ENCODE data around the gene DNASE1L3. TPM values are rescaled to one million over a fixed set of nuclear protein-coding genes. Genes with fewer than 3 reads are reported as not detected.

DNASE1L3 gene
- total RNA-seq, 1 experiment from 2014 or later: 0.36 TPM

DNA sequence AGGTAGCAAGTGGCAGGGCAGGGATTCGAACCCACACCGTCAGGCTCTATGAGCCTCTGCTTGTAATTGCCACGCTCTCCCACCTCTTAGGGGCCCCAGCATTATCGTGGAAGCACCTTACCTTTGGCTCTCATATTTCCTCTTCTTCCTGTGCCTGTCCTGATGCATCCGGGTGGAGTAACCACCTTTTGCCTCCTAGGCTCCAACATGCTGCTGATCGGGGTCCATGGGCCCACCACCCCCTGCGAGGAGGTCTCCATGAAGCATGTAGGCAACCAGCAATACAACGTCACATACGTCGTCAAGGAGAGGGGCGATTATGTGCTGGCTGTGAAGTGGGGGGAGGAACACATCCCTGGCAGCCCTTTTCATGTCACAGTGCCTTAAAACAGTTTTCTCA is 40.4 kb downstream of the DNASE1L3 start:
- H3K4me2 ChIP-seq (ENCODE audit: low read length): no peak overlapping the region
- no peaks in the 10 kb centered on the region for H3K79me2 ChIP-seq (ENCODE audit: low read length)
- H3K4me1 ChIP-seq (ENCODE audit: insufficient read depth, low read length): peaks cover 14% of the 10 kb centered on the region
- POLR2A ChIA-PET (ENCODE audit: unreplicated experiment): no interaction called here
- H3K27ac ChIP-seq (ENCODE audit: low read length): no peak overlapping the region
- no peak for DNase-seq
- no TSS peak for BruUV-seq (replicated peaks)
- H3K9me3 ChIP-seq (ENCODE audit: low read length): no peaks in the 10 kb centered on the region
- no peaks in the 10 kb centered on the region for H4K20me1 ChIP-seq (ENCODE audit: low read length)
- H3K9ac ChIP-seq (ENCODE audit: low read length): no peak overlapping the region
- H3K9me2 ChIP-seq (replicated peaks; ENCODE audit: low read length): no peaks in the 10 kb centered on the region
- ATAC-seq: no peak
- H2AFZ ChIP-seq (ENCODE audit: low read length): no peak overlapping the region
- H3F3A ChIP-seq (ENCODE audit: low read length, unreplicated experiment): peaks cover 9% of the 10 kb centered on the region
- no peaks in the 10 kb centered on the region for H3K27me3 ChIP-seq (ENCODE audit: low read length)
- CTCF ChIA-PET: no interaction called here
- no peak for TF ChIP-seq EZH2 (IDR thresholded peaks at IDR 0.05; ENCODE audit: low read length, unreplicated experiment)
- TF ChIP-seq, protein P1, sequence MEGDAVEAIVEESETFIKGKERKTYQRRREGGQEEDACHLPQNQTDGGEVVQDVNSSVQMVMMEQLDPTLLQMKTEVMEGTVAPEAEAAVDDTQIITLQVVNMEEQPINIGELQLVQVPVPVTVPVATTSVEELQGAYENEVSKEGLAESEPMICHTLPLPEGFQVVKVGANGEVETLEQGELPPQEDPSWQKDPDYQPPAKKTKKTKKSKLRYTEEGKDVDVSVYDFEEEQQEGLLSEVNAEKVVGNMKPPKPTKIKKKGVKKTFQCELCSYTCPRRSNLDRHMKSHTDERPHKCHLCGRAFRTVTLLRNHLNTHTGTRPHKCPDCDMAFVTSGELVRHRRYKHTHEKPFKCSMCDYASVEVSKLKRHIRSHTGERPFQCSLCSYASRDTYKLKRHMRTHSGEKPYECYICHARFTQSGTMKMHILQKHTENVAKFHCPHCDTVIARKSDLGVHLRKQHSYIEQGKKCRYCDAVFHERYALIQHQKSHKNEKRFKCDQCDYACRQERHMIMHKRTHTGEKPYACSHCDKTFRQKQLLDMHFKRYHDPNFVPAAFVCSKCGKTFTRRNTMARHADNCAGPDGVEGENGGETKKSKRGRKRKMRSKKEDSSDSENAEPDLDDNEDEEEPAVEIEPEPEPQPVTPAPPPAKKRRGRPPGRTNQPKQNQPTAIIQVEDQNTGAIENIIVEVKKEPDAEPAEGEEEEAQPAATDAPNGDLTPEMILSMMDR (conservative IDR thresholded peaks at IDR 0.05; ENCODE audit: low read depth, low read length): no peak
- TF ChIP-seq EZH2phosphoT487 (IDR thresholded peaks at IDR 0.05; ENCODE audit: borderline replicate concordance, low read length): no peak
- peaks cover 62% of the 10 kb centered on the region for H3K36me3 ChIP-seq (ENCODE audit: low read depth, low read length)
- no peak overlapping the region for H3K4me3 ChIP-seq (ENCODE audit: low read length)
- intact Hi-C loops (cut with micrococcal nuclease): no loop called here

DNA sequence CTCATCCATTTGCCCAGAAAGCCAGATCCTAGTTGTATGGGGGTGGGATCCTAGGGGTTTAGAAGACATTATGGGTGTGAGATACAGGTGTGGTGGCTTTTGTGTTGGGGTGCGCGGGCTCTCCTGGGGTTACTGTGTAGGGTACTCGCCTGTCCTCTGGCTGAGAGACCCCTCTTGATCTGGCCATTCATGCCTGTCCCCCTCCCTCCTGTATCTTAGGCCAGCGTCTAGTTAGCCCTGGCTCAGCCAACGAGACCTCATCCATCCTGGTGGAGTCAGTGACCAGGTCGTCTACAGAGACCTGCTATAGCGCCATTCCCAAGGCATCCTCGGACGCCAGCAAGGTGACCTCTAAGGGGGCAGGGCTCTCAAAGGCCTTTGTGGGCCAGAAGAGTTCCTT is 41.4 kb downstream of the DNASE1L3 start:
- ATAC-seq (no peak), DNase-seq (no peak)
- H3K79me2 ChIP-seq (ENCODE audit: low read length): no peaks in the 10 kb centered on the region
- no peak overlapping the region for H3K4me2 ChIP-seq (ENCODE audit: low read length)
- no peak overlapping the region for H3K4me3 ChIP-seq (ENCODE audit: low read length)
- no peak overlapping the region for H2AFZ ChIP-seq (ENCODE audit: low read length)
- peaks cover 3% of the 10 kb centered on the region for H3F3A ChIP-seq (ENCODE audit: low read length, unreplicated experiment)
- H3K27ac ChIP-seq (ENCODE audit: low read length): no peak overlapping the region
- no peaks in the 10 kb centered on the region for H3K9me3 ChIP-seq (ENCODE audit: low read length)
- H3K27me3 ChIP-seq (ENCODE audit: low read length): no peaks in the 10 kb centered on the region
- ChIA-PET CTCF (no interaction called here), POLR2A (ENCODE audit: unreplicated experiment) (no interaction called here)
- no peak overlapping the region for H3K9ac ChIP-seq (ENCODE audit: low read length)
- no peak for TF ChIP-seq EZH2 (IDR thresholded peaks at IDR 0.05; ENCODE audit: low read length, unreplicated experiment)
- TF ChIP-seq, protein P1 (conservative IDR thresholded peaks at IDR 0.05; ENCODE audit: low read depth, low read length): no peak
- no peak for TF ChIP-seq EZH2phosphoT487 (IDR thresholded peaks at IDR 0.05; ENCODE audit: borderline replicate concordance, low read length)
- H3K4me1 ChIP-seq (ENCODE audit: insufficient read depth, low read length): peaks cover 15% of the 10 kb centered on the region
- H3K36me3 ChIP-seq (ENCODE audit: low read depth, low read length): peaks cover 71% of the 10 kb centered on the region
- BruUV-seq (replicated peaks): no TSS peak
- no peaks in the 10 kb centered on the region for H3K9me2 ChIP-seq (replicated peaks; ENCODE audit: low read length)
- intact Hi-C loops (cut with micrococcal nuclease): loop anchor here (10.0 kb wide), 1 partner anchor 195 kb away; no protein-coding TSS in a partner anchor
- H4K20me1 ChIP-seq (ENCODE audit: low read length): no peaks in the 10 kb centered on the region

DNA sequence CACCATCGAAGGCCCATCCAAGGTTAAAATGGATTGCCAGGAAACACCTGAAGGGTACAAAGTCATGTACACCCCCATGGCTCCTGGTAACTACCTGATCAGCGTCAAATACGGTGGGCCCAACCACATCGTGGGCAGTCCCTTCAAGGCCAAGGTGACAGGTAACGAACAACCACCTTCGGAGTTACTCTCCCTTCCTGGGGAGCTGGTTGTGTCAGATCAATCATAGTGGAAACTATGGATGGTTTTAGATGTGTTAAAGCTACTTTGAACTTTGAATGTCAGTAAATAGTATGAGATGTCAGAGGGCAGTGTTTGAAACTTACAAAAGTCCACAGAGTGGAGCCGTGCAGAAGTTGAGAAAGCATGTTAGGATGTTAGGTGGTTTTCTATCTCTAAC is 42.3 kb downstream of the DNASE1L3 start:
- intact Hi-C loops (cut with micrococcal nuclease): loop anchor here (10.0 kb wide), 1 partner anchor 194 kb away; no protein-coding TSS in a partner anchor
- ChIA-PET POLR2A (ENCODE audit: unreplicated experiment) (no interaction called here), CTCF (no interaction called here)
- Histone ChIP-seq H3K4me3 (ENCODE audit: low read length) (no peak overlapping the region), H3K9ac (ENCODE audit: low read length) (no peak overlapping the region), H3K27ac (ENCODE audit: low read length) (no peak overlapping the region), H3K27me3 (ENCODE audit: low read length) (no peaks in the 10 kb centered on the region), H3K4me1 (ENCODE audit: insufficient read depth, low read length) (peaks cover 19% of the 10 kb centered on the region), H3F3A (ENCODE audit: low read length, unreplicated experiment) (peaks cover 3% of the 10 kb centered on the region), H3K4me2 (ENCODE audit: low read length) (no peak overlapping the region), H4K20me1 (ENCODE audit: low read length) (no peaks in the 10 kb centered on the region), H3K36me3 (ENCODE audit: low read depth, low read length) (peaks cover 80% of the 10 kb centered on the region), H3K79me2 (ENCODE audit: low read length) (no peaks in the 10 kb centered on the region), H2AFZ (ENCODE audit: low read length) (no peak overlapping the region), H3K9me2 (replicated peaks; ENCODE audit: low read length) (no peaks in the 10 kb centered on the region), H3K9me3 (ENCODE audit: low read length) (no peaks in the 10 kb centered on the region)
- DNase-seq: no peak
- TF ChIP-seq, protein P1 (conservative IDR thresholded peaks at IDR 0.05; ENCODE audit: low read depth, low read length): no peak
- TF ChIP-seq EZH2 (IDR thresholded peaks at IDR 0.05; ENCODE audit: low read length, unreplicated experiment) (no peak), EZH2phosphoT487 (IDR thresholded peaks at IDR 0.05; ENCODE audit: borderline replicate concordance, low read length) (no peak)
- no peak for ATAC-seq
- no TSS peak for BruUV-seq (replicated peaks)

Data from PC-3 (cell line).